Naive thymus-derived CD8-positive, alpha-beta T cell (primary cell): ENCODE measurements around the gene SCAPER. TPM values are rescaled to one million over a fixed set of nuclear protein-coding genes. Genes with fewer than 3 reads are reported as not detected.

ENCODE experiments used
- ATAC-seq, 2 donors: fragments of 150-1000 bp; cut with Tn5 transposase in 1 of 2; sonication (Bioruptor Pico), chemical (Tn5 transposase) in 1 of 2; 1 replicate in 1 of 2; 2 replicates in 1 of 2; pipeline ENCODE4 v1.10.0; 2021; ENCODE audit warnings: mild to moderate bottlenecking in 2 of 2, moderate library complexity in 2 of 2
- POLR2A ChIA-PET: fragments of 350-600 bp; sonication (Branson Sonifier 250); formaldehyde crosslinking; loops from one replicate; lab custom pipeline; 2021; ENCODE audit warnings: antibody characterized with exemption; lab: Charles Lee
- DNase-seq, 10 donors: peaks; one replicate each; pipeline versions ENCODE4 v3.0.0 to v3.0.0-alpha.2; 2020 to 2022
- H3K27ac Mint-ChIP-seq, 10 donors: one replicate each; pipeline ENCODE4 v1.8.0; 2020 to 2022; ENCODE audit warnings: mild to moderate bottlenecking in 10 of 10, mixed read lengths in 10 of 10, moderate library complexity in 4 of 10, inconsistent platforms in 1 of 10
- H3K27me3 Mint-ChIP-seq, 5 donors: one replicate each; pipeline ENCODE4 v1.8.0; 2021 to 2022; ENCODE audit warnings: mixed read lengths in 5 of 5
- H3K36me3 Mint-ChIP-seq, 3 donors: one replicate each; pipeline ENCODE4 v1.8.0; 2020 to 2022; ENCODE audit warnings: mixed read lengths in 3 of 3, mild to moderate bottlenecking in 2 of 3, inconsistent platforms in 1 of 3
- H3K4me1 Mint-ChIP-seq, 4 donors: one replicate each; pipeline ENCODE4 v1.8.0; 2021 to 2022; ENCODE audit warnings: mixed read lengths in 4 of 4
- H3K4me3 Mint-ChIP-seq, 10 donors: one replicate each; pipeline ENCODE4 v1.8.0; 2020 to 2022; ENCODE audit warnings: mild to moderate bottlenecking in 10 of 10, mixed read lengths in 10 of 10, moderate library complexity in 6 of 10, inconsistent platforms in 1 of 10
- H3K9me3 Mint-ChIP-seq, 9 donors: one replicate each; pipeline ENCODE4 v1.8.0; 2020 to 2022; ENCODE audit warnings: mixed read lengths in 9 of 9, mild to moderate bottlenecking in 3 of 9, inconsistent platforms in 1 of 9, moderate library complexity in 1 of 9
- polyA plus RNA-seq, 3 donors: library from polyadenylated mRNA; unstranded; fragments of 300-500 nt; fragmentation: Illumina TruSeq; gene quantifications; one replicate each; pipeline ENCODE4 v1.2.3, GENCODE V29; 2021
- total RNA-seq, 8 experiments: library from RNA in 2 of 8; stranded (reverse) in 2 of 8; gene quantifications; one replicate each; pipeline ENCODE4 v1.2.3 and lab custom pipeline; 2021 to 2026

SCAPER gene
- total and polyA plus RNA-seq, 5 experiments from 2014 or later = 12.3 to 58.5 (median 17.7) TPM

- Mint-ChIP-seq H3K4me3 (peak overlapping the region in 6 of 10 donors; percentile 19 to 47 (median 37)), H3K27me3 (peaks cover 31 to 43% (median 40%) of the 10 kb centered on the region in 5 donors), H3K4me1 (peaks cover 6 to 25% (median 16%) of the 10 kb centered on the region in 4 donors), H3K27ac (no peak overlapping the region), H3K36me3 (peaks cover 23 to 41% (median 36%) of the 10 kb centered on the region in 3 donors), H3K9me3 (peaks cover 0 to 7% (median 0%) of the 10 kb centered on the region in 9 donors)
- DNase-seq (no peak), ATAC-seq (no peak)
- POLR2A ChIA-PET = no interaction called here
Measured at GRCh38 chr15:76347482-76348055, 557.6 kb downstream of the SCAPER start.

- Mint-ChIP-seq H3K27ac (no peak overlapping the region), H3K36me3 (peaks cover 23 to 36% (median 35%) of the 10 kb centered on the region in 3 donors), H3K9me3 (peaks cover 0 to 7% (median 0%) of the 10 kb centered on the region in 9 donors), H3K27me3 (peaks cover 32 to 47% (median 44%) of the 10 kb centered on the region in 5 donors), H3K4me1 (peaks cover 8 to 29% (median 20%) of the 10 kb centered on the region in 4 donors), H3K4me3 (peak overlapping the region in 9 of 10 donors; percentile 7 to 76 (median 36))
- DNase-seq = no peak
- POLR2A ChIA-PET = interaction anchor here (0.5 kb wide), 1 partner anchor 12 kb away, joined by 3 read pairs; no protein-coding TSS in a partner anchor
- peak; percentile 9 to 26 for ATAC-seq
Measured at GRCh38 chr15:76346669-76347481, 558.3 kb downstream of the SCAPER start.

GRCh38 chr15:76345880-76346668 is 559.1 kb downstream of the SCAPER start:
- POLR2A ChIA-PET = no interaction called here
- DNase-seq (peak in 1 of 10 donors; percentile 19), ATAC-seq (peak; percentile 48)
- Mint-ChIP-seq H3K4me3 (peak overlapping the region; percentile 21 to 85 (median 66)), H3K9me3 (peaks cover 0 to 7% (median 0%) of the 10 kb centered on the region in 9 donors), H3K4me1 (peaks cover 13 to 35% (median 27%) of the 10 kb centered on the region in 4 donors), H3K36me3 (peaks cover 23 to 38% (median 35%) of the 10 kb centered on the region in 3 donors), H3K27ac (no peak overlapping the region), H3K27me3 (peaks cover 37 to 54% (median 50%) of the 10 kb centered on the region in 5 donors)

- POLR2A ChIA-PET = no interaction called here
- ATAC-seq = no peak
- H3K4me3 Mint-ChIP-seq = peak overlapping the region; percentile 21 to 85 (median 66)
- H3K36me3 Mint-ChIP-seq = peaks cover 23 to 36% (median 32%) of the 10 kb centered on the region in 3 donors
- no peak overlapping the region for H3K27ac Mint-ChIP-seq
- DNase-seq = no peak
- peaks cover 13 to 40% (median 32%) of the 10 kb centered on the region in 4 donors for H3K4me1 Mint-ChIP-seq
- peaks cover 0 to 7% (median 0%) of the 10 kb centered on the region in 9 donors for H3K9me3 Mint-ChIP-seq
- H3K27me3 Mint-ChIP-seq = peaks cover 40 to 59% (median 55%) of the 10 kb centered on the region in 5 donors
Measured at GRCh38 chr15:76345583-76345879, 559.6 kb downstream of the SCAPER start.

GRCh38 chr15:76344893-76345582 is 560.1 kb downstream of the SCAPER start:
- peak overlapping the region in 9 of 10 donors; percentile 21 to 85 (median 72) for H3K4me3 Mint-ChIP-seq
- H3K27me3 Mint-ChIP-seq = peaks cover 44 to 64% (median 57%) of the 10 kb centered on the region in 5 donors
- peaks cover 15 to 44% (median 36%) of the 10 kb centered on the region in 4 donors for H3K4me1 Mint-ChIP-seq
- peaks cover 0 to 7% (median 0%) of the 10 kb centered on the region in 9 donors for H3K9me3 Mint-ChIP-seq
- POLR2A ChIA-PET = no interaction called here
- peaks cover 23 to 31% (median 29%) of the 10 kb centered on the region in 3 donors for H3K36me3 Mint-ChIP-seq
- ATAC-seq (no peak), DNase-seq (no peak)
- H3K27ac Mint-ChIP-seq = no peak overlapping the region

- H3K36me3 Mint-ChIP-seq = peaks cover 15 to 21% (median 18%) of the 10 kb centered on the region in 3 donors
- DNase-seq (no peak), ATAC-seq (no peak)
- H3K9me3 Mint-ChIP-seq = peaks cover 0 to 7% (median 0%) of the 10 kb centered on the region in 9 donors
- H3K4me3 Mint-ChIP-seq = peak overlapping the region in 6 of 10 donors; percentile 16 to 53 (median 36)
- no peak overlapping the region for H3K27ac Mint-ChIP-seq
- POLR2A ChIA-PET = no interaction called here
- H3K27me3 Mint-ChIP-seq = peaks cover 51 to 80% (median 66%) of the 10 kb centered on the region in 5 donors
- peaks cover 23 to 60% (median 49%) of the 10 kb centered on the region in 4 donors for H3K4me1 Mint-ChIP-seq
Measured at GRCh38 chr15:76343313-76343996, 561.7 kb downstream of the SCAPER start.

- POLR2A ChIA-PET = interaction anchor here (1.2 kb wide), 1 partner anchor 56 kb away, joined by 4 read pairs; no protein-coding TSS in a partner anchor
- H3K4me1 Mint-ChIP-seq = peaks cover 25 to 60% (median 52%) of the 10 kb centered on the region in 4 donors
- peaks cover 6 to 13% (median 10%) of the 10 kb centered on the region in 3 donors for H3K36me3 Mint-ChIP-seq
- H3K9me3 Mint-ChIP-seq = peaks cover 0 to 5% (median 0%) of the 10 kb centered on the region in 9 donors
- H3K27ac Mint-ChIP-seq = no peak overlapping the region
- peak overlapping the region in 9 of 10 donors; percentile 60 to 98 (median 77) for H3K4me3 Mint-ChIP-seq
- no peak for ATAC-seq
- peaks cover 45 to 77% (median 58%) of the 10 kb centered on the region in 5 donors for H3K27me3 Mint-ChIP-seq
- no peak for DNase-seq
Measured at GRCh38 chr15:76342382-76343201, 562.5 kb downstream of the SCAPER start.

GRCh38 chr15:76342058-76342381 is 563.1 kb downstream of the SCAPER start:
- DNase-seq (peak in 1 of 10 donors; percentile 15), ATAC-seq (no peak)
- Mint-ChIP-seq H3K27me3 (peaks cover 49 to 79% (median 60%) of the 10 kb centered on the region in 5 donors), H3K9me3 (peaks cover 0 to 5% (median 0%) of the 10 kb centered on the region in 9 donors), H3K27ac (peak overlapping the region in 2 of 10 donors; percentile 21 to 80), H3K36me3 (peaks cover 4 to 11% (median 9%) of the 10 kb centered on the region in 3 donors), H3K4me3 (peak overlapping the region; percentile 57 to 98 (median 76)), H3K4me1 (peaks cover 31 to 65% (median 57%) of the 10 kb centered on the region in 4 donors)
- POLR2A ChIA-PET = interaction anchor here (1.2 kb wide), 1 partner anchor 55 kb away, joined by 4 read pairs; no protein-coding TSS in a partner anchor

- no peak for ATAC-seq
- peaks cover 36 to 67% (median 61%) of the 10 kb centered on the region in 4 donors for H3K4me1 Mint-ChIP-seq
- POLR2A ChIA-PET = interaction anchor here (1.2 kb wide), 1 partner anchor 54 kb away, joined by 4 read pairs; no protein-coding TSS in a partner anchor
Measured at GRCh38 chr15:76341366-76342057, 563.6 kb downstream of the SCAPER start.

More at GRCh38 chr15:76341366-76342057, 563.6 kb downstream of the SCAPER start:
- no peak for DNase-seq
- Mint-ChIP-seq H3K27me3 (peaks cover 52 to 85% (median 63%) of the 10 kb centered on the region in 5 donors), H3K4me3 (peak overlapping the region; percentile 57 to 98 (median 88)), H3K27ac (peak overlapping the region in 3 of 10 donors; percentile 21 to 80 (median 37)), H3K36me3 (peaks cover 4 to 11% (median 9%) of the 10 kb centered on the region in 3 donors), H3K9me3 (peaks cover 0 to 8% (median 0%) of the 10 kb centered on the region in 9 donors)
